Keratinocyte (primary cell): ENCODE data around the gene FGF5. TPM values are rescaled to one million over a fixed set of nuclear protein-coding genes. Genes with fewer than 3 reads are reported as not detected.
"Not testable (repeated sequence)": the region's sequence is repeated elsewhere in the genome, so short reads cannot be mapped to it uniquely, and the experiment has no call there.

Experiments
- DNase-seq: peaks from one replicate; pipeline ENCODE4 v3.0.0-alpha.2; 2011; ENCODE audit warnings: low read depth, missing footprints, low spot score
- FAIRE-seq: peaks from 2 replicates; lab custom pipeline; 2011; peaks lifted over from hg19 to GRCh38; lab: Jason Lieb, UNC
- H2AFZ ChIP-seq: 2 replicates; pipeline ENCODE4 v1.6.0; 2012; ENCODE audit warnings: low read length, control low read depth, inconsistent platforms; ENCODE audit not compliant: control insufficient read depth
- H3K27ac ChIP-seq: 2 replicates; pipeline ENCODE4 v1.5.1; 2011; ENCODE audit warnings: low read length; ENCODE audit not compliant: control insufficient read depth, insufficient read depth
- H3K27me3 ChIP-seq: 3 replicates; pipeline ENCODE4 v1.6.0; 2011; ENCODE audit warnings: low read length; ENCODE audit not compliant: control insufficient read depth, insufficient read depth; ENCODE audit errors: extremely low read depth
- H3K36me3 ChIP-seq, 2 experiments: 2 replicates in 1 of 2; 3 replicates in 1 of 2; pipeline ENCODE4 v1.5.1; 2011; ENCODE audit warnings: low read length in 2 of 2, mild to moderate bottlenecking in 1 of 2; ENCODE audit not compliant: control insufficient read depth in 2 of 2, insufficient read depth in 2 of 2; ENCODE audit errors: extremely low read depth in 1 of 2
- H3K4me1 ChIP-seq: 3 replicates; pipeline ENCODE4 v1.5.1; 2011; ENCODE audit warnings: low read length; ENCODE audit not compliant: control insufficient read depth, insufficient read depth; ENCODE audit errors: extremely low read depth
- H3K4me2 ChIP-seq: 3 replicates; pipeline ENCODE4 v1.6.0; 2011; ENCODE audit warnings: low read depth, low read length; ENCODE audit not compliant: control insufficient read depth, insufficient read depth; ENCODE audit errors: extremely low read depth
- H3K4me3 ChIP-seq, 3 experiments: fragments of 200-600 bp in 1 of 3; sonication (generic) in 1 of 3; 2 replicates in 2 of 3; 3 replicates in 1 of 3; pipeline ENCODE4 v1.5.1; 2011 to 2016; ENCODE audit warnings: low read length in 3 of 3, mild to moderate bottlenecking in 3 of 3, control low read depth in 2 of 3, inconsistent platforms in 1 of 3, low read depth in 1 of 3, mixed read lengths in 1 of 3, mixed run types in 1 of 3, moderate library complexity in 1 of 3; ENCODE audit not compliant: control insufficient read depth in 2 of 3, insufficient read depth in 2 of 3; ENCODE audit errors: extremely low read depth in 1 of 3
- H3K79me2 ChIP-seq: 2 replicates; pipeline ENCODE4 v1.6.0; 2012; ENCODE audit warnings: low read length; ENCODE audit not compliant: control insufficient read depth, insufficient read depth
- H3K9ac ChIP-seq: 3 replicates; pipeline ENCODE4 v1.6.0; 2011; ENCODE audit warnings: low read length; ENCODE audit not compliant: control insufficient read depth, insufficient read depth; ENCODE audit errors: extremely low read depth
- H3K9me1 ChIP-seq: 3 replicates; pipeline ENCODE4 v1.6.0; 2011; ENCODE audit warnings: low read length; ENCODE audit not compliant: control insufficient read depth, insufficient read depth; ENCODE audit errors: extremely low read depth
- H3K9me3 ChIP-seq: 2 replicates; pipeline ENCODE4 v1.5.1; 2012; ENCODE audit warnings: low read depth, low read length; ENCODE audit not compliant: control insufficient read depth
- H4K20me1 ChIP-seq: 3 replicates; pipeline ENCODE4 v1.6.0; 2011; ENCODE audit warnings: low read length; ENCODE audit not compliant: control insufficient read depth, insufficient read depth; ENCODE audit errors: extremely low read depth
- EZH2 ChIP-seq: IDR thresholded peaks from one replicate; pipeline ENCODE4 v1.6.1; 2012; ENCODE audit warnings: inconsistent platforms, mild to moderate bottlenecking, low read length, moderate library complexity
- dilution Hi-C: fragments of 300-500 bp; cut with MboI; formaldehyde crosslinking; loops from one replicate; pipeline ENCODE4 v1.7.0; 2020; ENCODE audit warnings: low sequenced_read_pairs; ENCODE audit not compliant: extremely low pct_ligation_motif_present
- polyA plus RNA-seq, 5 experiments: library from polyadenylated mRNA; depleted of rRNA in 3 of 5; stranded (reverse) in 3 of 5; stranded (forward) in 1 of 5; unstranded in 1 of 5; fragments of >200 nt; gene quantifications; 1 replicate in 1 of 5; 2 replicates in 3 of 5; 3 replicates in 1 of 5; pipeline versions ENCODE4 v1.2.1 to v1.2.3, GENCODE V29; 2011 to 2012; ENCODE audit warnings: missing spikeins in 2 of 5, low read depth in 1 of 5, low replicate concordance in 1 of 5
- TF ChIP-seq, protein P1 (sequence below), 3 experiments: IDR thresholded peaks in 1 of 3; conservative IDR thresholded peaks in 1 of 3; optimal IDR thresholded peaks in 1 of 3; 2 replicates in 2 of 3; 3 replicates in 1 of 3; pipeline versions ENCODE3 to v1.5.1; 2011; ENCODE audit warnings: low read length in 3 of 3, mild to moderate bottlenecking in 3 of 3, moderate library complexity in 2 of 3, control low read depth in 1 of 3, inconsistent platforms in 1 of 3; ENCODE audit not compliant: insufficient read depth in 2 of 3; ENCODE audit errors: extremely low read depth in 1 of 3

FGF5 gene
- polyA plus RNA-seq, 1 donor (not counting 4 experiments of a cell fraction or from before 2014, with no cell fraction given): 3.9 TPM

DNA sequence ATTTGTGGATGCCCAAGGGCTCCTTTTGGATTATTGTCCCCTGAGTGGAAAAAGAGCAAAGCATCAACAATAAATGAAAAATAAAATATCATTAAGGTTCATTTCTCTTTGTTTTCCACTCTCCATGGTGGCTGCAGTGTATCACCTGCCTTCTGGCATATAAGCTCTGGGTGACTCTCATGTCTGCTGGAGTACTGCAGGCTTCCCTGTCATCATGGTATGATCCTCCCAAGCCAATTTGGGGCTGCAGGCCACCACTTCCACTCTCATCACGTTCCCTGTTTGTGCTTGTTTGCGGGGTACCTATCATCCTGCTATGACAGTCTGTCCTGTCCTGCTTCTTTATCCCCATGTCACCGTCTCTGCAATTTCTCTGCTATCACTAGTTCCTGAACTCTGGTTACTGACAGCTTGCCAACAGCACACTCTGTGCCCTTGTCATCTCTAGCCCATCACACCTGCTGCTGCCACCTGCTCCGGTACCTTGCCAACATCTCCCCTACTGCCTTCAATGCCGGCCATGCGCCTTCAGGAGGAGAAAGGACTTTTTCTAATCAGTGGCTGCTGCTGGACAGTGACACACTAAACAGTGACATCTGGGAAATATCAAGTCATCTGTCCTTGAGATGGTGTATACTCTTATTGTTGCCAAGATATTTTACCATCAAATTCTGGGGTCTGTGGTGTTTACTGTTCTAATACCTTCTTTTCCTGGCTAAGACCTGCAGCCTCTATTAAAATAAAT, 23.0 kb upstream of the FGF5 start:
- H3K9me1 ChIP-seq: no peaks in the 10 kb centered on the region
- no peaks in the 10 kb centered on the region for H4K20me1 ChIP-seq
- H3K9ac ChIP-seq: no peak overlapping the region
- TF ChIP-seq, protein P1, sequence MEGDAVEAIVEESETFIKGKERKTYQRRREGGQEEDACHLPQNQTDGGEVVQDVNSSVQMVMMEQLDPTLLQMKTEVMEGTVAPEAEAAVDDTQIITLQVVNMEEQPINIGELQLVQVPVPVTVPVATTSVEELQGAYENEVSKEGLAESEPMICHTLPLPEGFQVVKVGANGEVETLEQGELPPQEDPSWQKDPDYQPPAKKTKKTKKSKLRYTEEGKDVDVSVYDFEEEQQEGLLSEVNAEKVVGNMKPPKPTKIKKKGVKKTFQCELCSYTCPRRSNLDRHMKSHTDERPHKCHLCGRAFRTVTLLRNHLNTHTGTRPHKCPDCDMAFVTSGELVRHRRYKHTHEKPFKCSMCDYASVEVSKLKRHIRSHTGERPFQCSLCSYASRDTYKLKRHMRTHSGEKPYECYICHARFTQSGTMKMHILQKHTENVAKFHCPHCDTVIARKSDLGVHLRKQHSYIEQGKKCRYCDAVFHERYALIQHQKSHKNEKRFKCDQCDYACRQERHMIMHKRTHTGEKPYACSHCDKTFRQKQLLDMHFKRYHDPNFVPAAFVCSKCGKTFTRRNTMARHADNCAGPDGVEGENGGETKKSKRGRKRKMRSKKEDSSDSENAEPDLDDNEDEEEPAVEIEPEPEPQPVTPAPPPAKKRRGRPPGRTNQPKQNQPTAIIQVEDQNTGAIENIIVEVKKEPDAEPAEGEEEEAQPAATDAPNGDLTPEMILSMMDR (optimal IDR thresholded peaks at IDR 0.05 in 1 of 3, IDR thresholded peaks at IDR 0.05 in 1 of 3, conservative IDR thresholded peaks at IDR 0.05 in 1 of 3; ENCODE audit: extremely low read depth in 1 of 3, insufficient read depth in 2 of 3, low read length in 3 of 3): no peak
- no peak for TF ChIP-seq EZH2
- H3K4me2 ChIP-seq: no peak overlapping the region
- no peak overlapping the region for H3K27ac ChIP-seq
- H3K9me3 ChIP-seq: no peaks in the 10 kb centered on the region
- no peaks in the 10 kb centered on the region for H3K27me3 ChIP-seq
- H3K36me3 ChIP-seq: no peaks in the 10 kb centered on the region
- no peak overlapping the region for H2AFZ ChIP-seq
- FAIRE-seq: no peak
- dilution Hi-C loops: no loop called here
- no peaks in the 10 kb centered on the region for H3K79me2 ChIP-seq
- no peak for DNase-seq
- H3K4me1 ChIP-seq: peaks cover 17% of the 10 kb centered on the region
- H3K4me3 ChIP-seq: no peak overlapping the region

DNA sequence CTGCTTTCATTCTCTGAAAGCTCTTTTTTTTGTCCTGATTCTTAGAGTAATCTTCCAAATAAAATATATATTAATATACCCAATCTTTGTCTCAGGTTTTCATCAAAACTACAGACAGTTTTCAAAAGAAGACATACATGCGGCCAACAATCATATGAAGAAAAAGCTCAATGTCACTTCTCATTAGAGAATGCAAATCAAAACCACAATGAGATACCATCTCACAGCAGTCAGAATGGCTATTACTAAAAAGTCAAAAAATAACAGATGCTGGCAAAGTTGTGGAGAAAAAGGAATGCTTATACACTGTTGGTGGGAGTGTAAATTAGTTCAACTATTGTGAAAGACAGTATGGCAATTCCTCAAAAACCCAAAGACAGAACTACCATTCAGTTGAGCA, 19.0 kb upstream of the FGF5 start:
- H3K4me1 ChIP-seq, dilution Hi-C loops, H2AFZ ChIP-seq, H3K9me1 ChIP-seq, H3K4me2 ChIP-seq, H3K9ac ChIP-seq, H4K20me1 ChIP-seq, H3K9me3 ChIP-seq, H3K27me3 ChIP-seq, DNase-seq, FAIRE-seq, H3K4me3 ChIP-seq, H3K79me2 ChIP-seq, H3K27ac ChIP-seq, H3K36me3 ChIP-seq: not testable (repeated sequence)

DNA sequence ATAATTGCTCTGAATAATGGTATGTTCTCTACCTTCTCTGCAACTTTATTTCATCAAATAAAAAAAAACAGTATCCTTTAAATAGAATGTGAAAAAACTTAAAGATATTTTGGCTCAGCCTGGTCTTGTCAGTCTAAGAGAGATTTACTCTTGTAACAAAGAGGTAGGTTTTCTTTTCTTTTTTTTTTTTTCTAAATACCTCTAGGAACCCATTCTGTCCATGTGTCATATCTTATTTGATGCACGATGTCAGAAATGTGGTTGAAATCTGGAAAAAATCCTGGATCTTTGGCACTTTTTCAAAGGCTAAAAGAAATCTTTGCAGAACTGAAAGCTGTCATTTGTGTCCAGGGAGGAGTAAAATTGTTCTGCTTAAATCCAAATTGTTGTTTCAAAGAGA, 17.3 kb upstream of the FGF5 start:
- Histone ChIP-seq H3K9me3 (no peaks in the 10 kb centered on the region), H3K27ac (no peak overlapping the region), H3K4me2 (no peak overlapping the region), H4K20me1 (no peaks in the 10 kb centered on the region), H3K79me2 (no peaks in the 10 kb centered on the region), H3K36me3 (no peaks in the 10 kb centered on the region), H3K9me1 (no peaks in the 10 kb centered on the region), H3K27me3 (no peaks in the 10 kb centered on the region), H3K4me1 (no peaks in the 10 kb centered on the region), H3K4me3 (no peak overlapping the region), H2AFZ (no peak overlapping the region), H3K9ac (no peak overlapping the region)
- DNase-seq (no peak), FAIRE-seq (no peak)
- dilution Hi-C loops: no loop called here
- TF ChIP-seq, protein P1 (optimal IDR thresholded peaks at IDR 0.05 in 1 of 3, IDR thresholded peaks at IDR 0.05 in 1 of 3, conservative IDR thresholded peaks at IDR 0.05 in 1 of 3; ENCODE audit: extremely low read depth in 1 of 3, insufficient read depth in 2 of 3, low read length in 3 of 3): no peak
- TF ChIP-seq EZH2: no peak
